GM03348 (cell line): ENCODE measurements around the gene RAPGEF3.
A peak's percentile ranks its signal among the peaks of the same experiment; 100 is the strongest.

Experiments used
- DNase-seq: peaks from one replicate; pipeline ENCODE4 v3.0.0; 2012; ENCODE audit warnings: low spot score

The RAPGEF3 gene, protein sequence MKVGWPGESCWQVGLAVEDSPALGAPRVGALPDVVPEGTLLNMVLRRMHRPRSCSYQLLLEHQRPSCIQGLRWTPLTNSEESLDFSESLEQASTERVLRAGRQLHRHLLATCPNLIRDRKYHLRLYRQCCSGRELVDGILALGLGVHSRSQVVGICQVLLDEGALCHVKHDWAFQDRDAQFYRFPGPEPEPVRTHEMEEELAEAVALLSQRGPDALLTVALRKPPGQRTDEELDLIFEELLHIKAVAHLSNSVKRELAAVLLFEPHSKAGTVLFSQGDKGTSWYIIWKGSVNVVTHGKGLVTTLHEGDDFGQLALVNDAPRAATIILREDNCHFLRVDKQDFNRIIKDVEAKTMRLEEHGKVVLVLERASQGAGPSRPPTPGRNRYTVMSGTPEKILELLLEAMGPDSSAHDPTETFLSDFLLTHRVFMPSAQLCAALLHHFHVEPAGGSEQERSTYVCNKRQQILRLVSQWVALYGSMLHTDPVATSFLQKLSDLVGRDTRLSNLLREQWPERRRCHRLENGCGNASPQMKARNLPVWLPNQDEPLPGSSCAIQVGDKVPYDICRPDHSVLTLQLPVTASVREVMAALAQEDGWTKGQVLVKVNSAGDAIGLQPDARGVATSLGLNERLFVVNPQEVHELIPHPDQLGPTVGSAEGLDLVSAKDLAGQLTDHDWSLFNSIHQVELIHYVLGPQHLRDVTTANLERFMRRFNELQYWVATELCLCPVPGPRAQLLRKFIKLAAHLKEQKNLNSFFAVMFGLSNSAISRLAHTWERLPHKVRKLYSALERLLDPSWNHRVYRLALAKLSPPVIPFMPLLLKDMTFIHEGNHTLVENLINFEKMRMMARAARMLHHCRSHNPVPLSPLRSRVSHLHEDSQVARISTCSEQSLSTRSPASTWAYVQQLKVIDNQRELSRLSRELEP

DNA sequence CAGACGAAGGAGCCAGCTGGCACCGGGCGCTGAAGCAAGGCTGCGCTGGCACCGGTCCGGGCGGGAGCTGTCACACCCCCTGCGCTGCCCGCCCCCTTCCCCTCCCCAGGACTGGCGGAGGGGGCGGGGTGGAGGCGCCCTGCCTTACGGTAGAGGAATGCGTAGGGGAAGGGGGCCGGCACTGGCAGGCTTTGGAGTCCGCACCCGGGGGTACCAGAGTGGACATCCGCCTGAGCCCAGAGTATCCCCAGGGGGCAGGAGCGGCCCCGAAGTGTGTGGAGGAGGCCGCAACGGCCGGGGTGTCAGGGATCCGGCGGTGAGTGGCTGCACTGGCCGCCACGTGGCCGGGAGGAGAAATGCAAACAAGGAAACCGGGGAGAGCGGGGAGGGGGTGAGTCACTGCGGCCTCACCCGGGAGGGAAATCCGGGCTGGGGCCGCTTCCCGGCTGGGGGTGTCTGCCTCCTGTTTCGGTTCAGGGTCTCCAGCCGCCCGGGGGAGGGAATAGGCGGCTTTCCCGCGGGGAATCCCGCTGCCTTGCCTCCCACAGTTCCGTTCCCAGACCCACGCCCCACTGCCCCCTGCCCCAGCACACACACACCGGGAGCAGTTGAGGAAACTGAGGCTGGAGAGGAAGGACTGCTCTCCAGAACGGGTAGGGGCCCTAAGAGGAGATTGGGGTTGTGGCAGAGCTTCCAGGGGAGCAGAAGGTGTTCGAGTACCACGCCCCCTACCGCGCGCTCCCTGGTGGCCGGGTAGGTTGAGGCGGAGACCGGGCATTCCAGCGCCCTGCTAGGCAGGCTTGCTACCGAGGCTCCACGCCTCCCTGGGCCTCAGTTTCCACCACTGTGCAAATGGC is at the start of gene RAPGEF3:
RAPGEF3 (minus strand) TSS at position 47 of the 857 bp plus-strand sequence. CDS start 324 bp downstream, outside the sequence.
- peak; percentile 98 for DNase-seq

- DNase-seq, result peak; percentile 36
These were observed 49.4 kb upstream of the RAPGEF3 start for GRCh38 chr12:47808050-47808449.

DNA sequence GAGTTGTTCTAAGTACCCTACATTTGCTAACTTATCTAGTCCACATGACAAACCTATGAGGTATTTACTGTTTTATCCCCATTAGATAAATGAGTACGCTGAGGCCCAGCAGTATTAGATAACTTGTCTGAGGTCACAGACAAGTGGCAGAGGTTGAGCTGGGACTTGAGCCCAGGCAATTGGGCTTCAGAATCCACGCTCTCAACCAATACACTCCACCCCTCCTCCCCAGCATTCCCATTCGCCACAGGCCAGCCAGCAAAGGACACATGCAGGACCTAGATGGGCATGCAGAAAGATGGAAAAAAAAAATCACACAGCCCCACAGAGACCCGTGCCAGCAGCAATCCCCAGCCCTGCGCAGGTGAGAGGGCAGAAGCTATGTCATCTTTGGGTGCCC is 48.7 kb upstream of the RAPGEF3 start:
- DNase-seq, result peak; percentile 21

GRCh38 chr12:47805417-47805816 is 46.7 kb upstream of the RAPGEF3 start:
- DNase-seq, result no peak

DNA sequence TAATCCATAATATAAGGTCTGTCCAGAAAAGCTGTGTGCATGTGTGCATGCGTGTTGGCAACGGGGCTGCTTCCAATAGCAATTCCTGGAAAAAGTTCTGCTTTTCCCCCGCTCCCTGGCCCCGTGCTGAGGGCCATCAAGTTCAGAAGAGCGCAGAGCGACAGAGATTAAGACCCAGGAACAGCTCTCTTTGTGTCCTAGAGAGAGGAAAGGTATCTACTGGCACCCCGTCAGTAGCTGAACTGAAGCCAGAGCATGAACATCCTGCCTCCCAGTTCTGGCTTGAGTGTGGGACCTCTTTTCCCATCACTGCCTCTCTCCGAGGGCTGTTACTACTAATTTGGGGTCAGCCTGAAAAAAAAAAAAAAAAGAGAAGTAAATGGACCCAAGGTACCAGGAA is 45.5 kb upstream of the RAPGEF3 start:
- no peak for DNase-seq

DNA sequence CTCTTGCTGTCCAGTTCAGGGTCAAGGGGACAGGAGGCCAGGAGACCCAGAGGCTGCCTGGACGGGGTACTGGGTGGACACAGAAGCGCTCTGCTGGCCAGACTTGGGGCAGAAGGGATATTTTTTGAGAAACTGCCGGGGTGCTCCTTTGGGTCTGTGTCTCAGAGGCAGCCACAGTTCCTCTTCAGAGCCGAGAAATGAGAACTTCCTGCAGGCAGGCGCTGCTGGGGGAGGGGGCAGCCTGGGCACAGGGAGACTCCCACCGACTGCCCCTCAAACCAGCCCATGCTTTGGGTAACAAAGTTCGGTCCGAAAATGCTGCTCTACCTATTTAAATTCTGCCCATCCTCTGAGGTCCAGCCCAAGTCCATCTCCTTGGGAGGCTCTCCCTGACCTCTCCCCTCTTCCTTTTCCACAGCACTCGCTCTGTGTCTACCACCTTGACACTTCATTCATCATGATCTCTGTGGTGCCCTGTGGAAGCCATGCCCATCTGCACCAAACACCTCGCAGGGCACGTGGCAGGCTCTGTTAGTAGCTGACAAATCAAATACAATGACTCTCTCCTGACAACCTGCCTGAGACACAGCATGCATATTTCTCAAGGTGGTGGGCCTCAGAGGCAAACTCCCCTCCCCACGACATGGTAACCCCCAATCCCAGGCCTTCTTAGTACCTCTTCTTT is 44.7 kb upstream of the RAPGEF3 start:
- DNase-seq, result no peak

DNA sequence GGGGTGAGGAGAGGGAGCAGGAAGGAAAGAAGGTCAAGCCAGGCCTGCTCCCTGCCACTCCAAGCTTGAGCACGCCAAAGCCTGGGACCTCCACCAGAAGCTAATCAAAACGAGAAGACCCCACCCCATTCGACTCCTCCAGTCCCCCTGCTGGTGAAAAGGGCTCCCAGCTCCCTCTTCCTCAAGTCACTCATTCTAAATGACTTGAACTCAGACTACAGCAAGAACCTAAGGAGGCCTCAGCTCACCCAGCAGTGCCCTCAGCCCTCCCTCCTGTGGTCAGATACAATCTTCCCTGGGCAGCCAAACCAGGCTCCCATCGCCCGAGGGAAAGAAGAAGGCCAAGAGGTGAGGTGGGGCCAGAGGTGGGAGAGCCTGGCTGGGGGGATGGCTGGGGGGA is 43.6 kb upstream of the RAPGEF3 start:
- no peak for DNase-seq

- no peak for DNase-seq
These were observed 43.2 kb upstream of the RAPGEF3 start for GRCh38 chr12:47801904-47802246.

GRCh38 chr12:47801170-47801903 is 42.7 kb upstream of the RAPGEF3 start:
- DNase-seq, result no peak

GRCh38 chr12:47800582-47800981 is 41.9 kb upstream of the RAPGEF3 start:
- no peak for DNase-seq

- no peak for DNase-seq
These were observed 40.8 kb upstream of the RAPGEF3 start for GRCh38 chr12:47799357-47799955.

GRCh38 chr12:47798382-47798948 is 39.8 kb upstream of the RAPGEF3 start:
- DNase-seq, result no peak

DNA sequence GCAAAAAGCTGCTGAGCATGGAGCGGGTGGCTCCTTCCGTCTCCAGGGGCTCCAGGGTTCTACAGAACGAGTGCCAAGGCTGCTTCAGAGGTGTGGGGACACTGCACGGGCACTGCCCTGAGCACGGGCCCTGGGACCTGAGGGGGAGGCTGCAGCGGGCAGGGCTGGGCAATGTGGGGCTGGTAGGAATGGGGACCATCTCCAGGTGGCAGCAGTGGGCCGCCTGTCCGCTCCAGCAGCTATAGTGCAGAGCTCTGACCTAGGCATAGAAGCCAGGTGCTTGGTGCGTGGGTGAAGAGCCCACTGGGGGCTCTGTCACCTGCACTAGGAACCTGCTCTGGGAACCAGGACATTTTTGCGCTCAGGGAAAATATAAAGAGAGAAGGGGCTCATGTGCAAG is 38.8 kb upstream of the RAPGEF3 start:
- DNase-seq, result no peak

DNA sequence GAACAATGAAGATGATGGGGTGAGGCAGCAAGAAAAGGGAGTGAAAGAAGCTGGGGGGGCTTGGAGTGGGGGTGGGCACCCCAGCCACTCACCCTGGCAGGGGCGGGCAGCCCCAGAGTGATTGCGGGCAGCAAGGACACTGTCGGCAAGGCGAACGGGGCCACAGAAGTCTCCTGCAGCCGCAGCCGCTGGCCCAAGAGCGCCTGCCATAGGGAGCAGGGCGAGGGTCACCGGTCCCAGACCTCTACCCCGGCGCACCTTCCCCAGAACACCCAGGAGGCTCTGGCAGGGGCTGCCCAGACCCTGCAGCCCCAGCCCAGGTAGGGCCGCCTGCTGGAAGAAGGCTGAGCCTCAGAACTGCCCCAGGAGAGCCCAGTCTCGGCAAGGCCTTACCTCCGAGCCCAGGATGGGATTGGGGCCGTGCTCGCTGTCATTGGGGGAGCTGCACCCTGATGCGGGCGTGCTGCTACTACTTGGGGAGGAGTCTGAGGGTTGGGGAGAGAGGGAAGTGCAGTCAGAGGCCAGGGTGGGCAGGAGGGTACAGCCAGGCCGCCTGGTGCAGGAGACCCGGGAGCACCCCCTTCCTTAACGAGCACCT is 37.2 kb upstream of the RAPGEF3 start:
- DNase-seq, result no peak

GRCh38 chr12:47795121-47795813 is 36.6 kb upstream of the RAPGEF3 start:
- DNase-seq, result no peak

GRCh38 chr12:47794679-47795078 is 36.0 kb upstream of the RAPGEF3 start:
- DNase-seq, result no peak

DNA sequence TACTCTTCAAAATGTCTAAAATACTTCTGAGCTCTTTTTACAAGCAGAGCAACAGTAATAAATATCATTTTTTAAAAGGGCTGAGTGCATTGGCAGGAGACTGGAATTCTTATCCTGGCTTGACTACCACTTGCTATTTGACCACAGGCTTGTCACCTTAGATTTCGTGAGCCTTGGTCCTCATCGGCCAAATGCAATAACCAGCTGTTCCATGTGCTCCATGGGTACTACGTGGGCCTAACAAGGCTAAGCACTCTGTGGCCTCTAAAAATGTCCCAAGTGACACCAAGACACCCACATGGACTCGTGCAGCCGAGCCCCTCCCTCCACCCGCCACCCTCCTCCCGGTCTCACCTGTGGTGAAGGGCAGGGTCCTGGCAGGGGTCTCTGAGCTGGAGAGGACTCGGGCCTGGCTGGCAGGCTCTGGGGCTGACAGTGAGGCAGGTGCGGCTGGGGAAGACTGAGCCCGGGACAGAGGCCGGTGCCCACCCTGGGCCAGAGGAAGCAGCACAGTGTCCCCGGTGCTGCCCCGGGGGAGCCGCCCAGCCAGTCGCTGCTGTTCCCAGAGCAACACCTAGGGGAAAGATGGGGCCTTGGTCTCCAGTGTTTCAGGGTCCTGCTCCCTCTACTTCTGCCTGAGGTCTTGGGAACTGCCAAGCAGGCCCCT is 34.5 kb upstream of the RAPGEF3 start:
- no peak for DNase-seq

DNA sequence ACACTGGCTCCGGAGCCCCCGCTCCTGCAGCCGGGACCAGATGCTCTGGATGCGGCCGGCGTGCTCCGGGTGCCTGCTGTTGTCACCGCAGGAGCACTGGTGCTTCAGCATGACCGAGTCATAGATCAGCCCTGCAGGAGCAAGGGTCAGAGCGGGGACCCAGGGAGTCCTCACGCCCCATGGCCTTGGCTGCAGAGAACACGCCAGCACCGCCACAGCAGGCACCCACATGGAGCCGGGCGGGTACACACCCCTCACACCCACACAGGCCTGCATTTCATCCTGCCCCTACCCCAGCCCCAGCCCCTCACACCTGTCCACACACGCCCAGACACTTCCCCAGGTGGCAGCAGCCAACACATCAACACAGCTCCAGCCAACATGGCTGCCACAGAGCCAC is 33.2 kb upstream of the RAPGEF3 start:
- no peak for DNase-seq

DNA sequence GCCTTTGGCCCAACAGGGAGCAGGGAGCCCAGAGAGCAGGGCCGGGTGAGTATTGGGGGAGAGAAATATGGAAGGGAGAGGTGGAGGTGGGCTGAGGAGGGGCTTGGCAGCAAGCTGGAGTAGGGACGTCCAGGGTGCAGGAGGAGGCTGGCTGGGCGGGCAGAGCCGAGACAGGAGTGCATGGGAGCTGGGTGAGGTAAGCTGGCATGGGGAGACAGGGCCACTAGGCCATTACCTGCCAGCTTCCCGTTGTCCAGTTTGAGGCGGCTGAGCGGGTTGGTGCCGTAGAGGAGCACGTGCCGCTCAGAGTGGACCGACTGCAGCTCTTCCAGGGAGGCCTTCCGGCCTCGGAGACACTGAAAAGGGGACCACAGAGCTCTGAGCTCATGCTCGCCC is 32.7 kb upstream of the RAPGEF3 start:
- no peak for DNase-seq
